K562 (cell line): Measurements from ENCODE around the gene MAP2K7. TPM values are rescaled to one million over a fixed set of nuclear protein-coding genes. Genes with fewer than 3 reads are reported as not detected.

ENCODE experiments used
- CBX3 ChIP-seq, 2 experiments: IDR thresholded peaks; 1 replicate in 1 of 2; 2 replicates in 1 of 2; pipeline ENCODE4 v1.6.1; 2012; ENCODE audit warnings: inconsistent platforms in 2 of 2, low read length in 2 of 2, borderline replicate concordance in 1 of 2, control low read depth in 1 of 2
- HMGN3 ChIP-seq: IDR thresholded peaks from 2 replicates; pipeline ENCODE4 v1.6.1; 2011; ENCODE audit warnings: borderline replicate concordance, low read depth, mild to moderate bottlenecking, mixed read lengths, low read length; ENCODE audit not compliant: insufficient read length; ENCODE audit errors: extremely low read depth
- NR2F6 ChIP-seq: fragments of 450-650 bp; formaldehyde crosslinking; IDR thresholded peaks from 2 replicates; pipeline ENCODE4 v1.4.0; 2020; ENCODE audit warnings: mild to moderate bottlenecking
- PRPF4 ChIP-seq: fragments of 200-400 bp; formaldehyde crosslinking; IDR thresholded peaks from one replicate; pipeline ENCODE4 v1.6.1; 2017; ENCODE audit warnings: low read length, low read depth, mild to moderate bottlenecking; ENCODE audit not compliant: insufficient read depth, poor library complexity, severe bottlenecking
- RBM25 ChIP-seq: fragments of 200-400 bp; formaldehyde crosslinking; IDR thresholded peaks from 2 replicates; pipeline ENCODE4 v1.6.1; 2018; ENCODE audit warnings: low read length, low read depth, moderate library complexity; ENCODE audit not compliant: severe bottlenecking
- RCOR1 ChIP-seq, 2 experiments: IDR thresholded peaks; 2 replicates each; pipeline ENCODE4 v1.6.1; 2012; ENCODE audit warnings: low read depth in 2 of 2, low read length in 2 of 2, borderline replicate concordance in 1 of 2, improper control_type of control experiment in 1 of 2
- SMARCA4 ChIP-seq: fragments of 450-650 bp; IDR thresholded peaks from 2 replicates; pipeline ENCODE4 v1.6.1; 2016
- TBL1XR1 ChIP-seq, 2 experiments: IDR thresholded peaks; 2 replicates each; pipeline ENCODE4 v1.6.1; 2012; ENCODE audit warnings: improper control_type of control experiment in 2 of 2, low read length in 2 of 2, mild to moderate bottlenecking in 1 of 2
- ZBTB7A ChIP-seq: IDR thresholded peaks from 2 replicates; pipeline ENCODE4 v1.6.1; 2011; ENCODE audit warnings: low read depth, mild to moderate bottlenecking, low read length, moderate library complexity, borderline replicate concordance; ENCODE audit not compliant: control insufficient read depth
- polyA plus RNA-seq, 8 experiments: library from polyadenylated mRNA; depleted of rRNA in 4 of 8; stranded (reverse) in 5 of 8; unstranded in 3 of 8; fragments of >200 nt; fragmentation: Nextera tagmentation in 2 of 8; fragmentation: Illumina TruSeq in 1 of 8; extraction: Ambion mirVana in 2 of 8; extraction: Trizol in 1 of 8; gene quantifications; 2 replicates each; pipeline versions ENCODE4 v1.2.1 to v1.2.3, GENCODE V29; 2011 to 2014; ENCODE audit warnings: inconsistent platforms in 1 of 8, missing spikeins in 1 of 8
- total RNA-seq, 7 experiments: library from RNA; depleted of rRNA in 6 of 7; stranded (reverse); fragments of >200 nt in 6 of 7; fragmentation: Illumina TruSeq in 2 of 7; extraction: Trizol in 2 of 7; gene quantifications; 2 replicates each; pipeline versions ENCODE4 v1.2.1 to v1.2.3, GENCODE V29; 2011 to 2021; ENCODE audit warnings: low replicate concordance in 1 of 7
- TF ChIP-seq, protein P1 (sequence below), 2 experiments: IDR thresholded peaks; 2 replicates each; pipeline ENCODE4 v1.6.1; 2011; ENCODE audit warnings: borderline replicate concordance in 1 of 2, control low read depth in 1 of 2, low read depth in 1 of 2, low read length in 1 of 2, mild to moderate bottlenecking in 1 of 2, mixed read lengths in 1 of 2, moderate library complexity in 1 of 2; ENCODE audit not compliant: insufficient read depth in 1 of 2, insufficient read length in 1 of 2, poor library complexity in 1 of 2, severe bottlenecking in 1 of 2; ENCODE audit errors: extremely low read depth in 1 of 2
- TF ChIP-seq, protein P2 (sequence below), 2 experiments: fragments of 450-650 bp; formaldehyde crosslinking in 1 of 2; IDR thresholded peaks; 2 replicates each; pipeline versions ENCODE4 v1.4.0 to v1.6.1; 2014 to 2020; ENCODE audit warnings: mild to moderate bottlenecking in 2 of 2, borderline replicate concordance in 1 of 2, low read depth in 1 of 2
- TF ChIP-seq, protein P3 (sequence below): sonication (generic); formaldehyde crosslinking; IDR thresholded peaks from 2 replicates; pipeline ENCODE4 v1.8.1; 2022; ENCODE audit warnings: missing genetic modification reagents

The MAP2K7 gene
- total and polyA plus RNA-seq, 9 of the 15 experiments (the other 6 are each of a cell fraction or from before 2014, with no cell fraction given) = 0.51 to 45.8 (median 14.1) TPM

DNA sequence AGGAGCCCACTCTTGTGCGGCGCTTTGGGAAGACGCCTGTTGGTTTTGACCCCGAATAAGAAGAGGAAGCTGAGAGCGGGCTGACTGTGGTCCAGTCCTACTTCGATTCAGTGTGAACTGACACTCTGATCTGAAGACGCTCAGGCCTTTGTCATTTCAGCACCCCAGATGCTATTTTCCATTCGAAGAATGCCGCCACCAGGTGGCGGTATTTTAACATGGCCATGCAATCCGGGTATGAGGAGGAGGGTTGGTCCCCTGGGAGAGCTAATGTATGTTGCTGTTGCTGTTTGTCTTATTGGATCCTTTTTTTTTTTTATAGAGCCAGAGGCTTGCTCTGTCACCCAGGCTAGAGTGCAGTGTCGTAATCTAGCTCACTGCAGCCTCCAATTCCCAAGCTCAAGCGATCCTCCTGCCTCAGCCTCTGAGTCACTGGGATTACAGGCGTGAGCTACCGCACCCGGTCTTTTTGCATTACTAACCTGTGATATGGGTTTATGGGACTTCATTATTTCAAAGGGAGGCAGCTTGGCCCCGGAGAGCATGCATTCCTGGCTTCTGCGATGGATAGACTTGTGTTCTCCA, 40.6 kb downstream of the MAP2K7 start (continued):
- TF ChIP-seq CBX3 (IDR thresholded peaks at IDR 0.05; ENCODE audit: borderline replicate concordance in 1 of 2, low read length in 2 of 2) (peak in 1 of 2 experiments; percentile 81; a peak in 1 of 3 replicates), RCOR1 (IDR thresholded peaks at IDR 0.05; ENCODE audit: borderline replicate concordance in 1 of 2, low read depth in 2 of 2, low read length in 2 of 2) (peak in 1 of 2 experiments; percentile 54; a peak in 1 of 4 replicates), HMGN3 (no peak), RBM25 (peak; percentile 20), ZBTB7A (0 out of 2 replicates have a peak, but pooled peaks have one; percentile 2), SMARCA4 (peak; percentile 56; the same call in 1 of the 2 replicates), PRPF4 (no peak), NR2F6 (CRISPR knock-in tag) (0 out of 2 replicates have a peak, but pooled peaks have one; percentile 37), TBL1XR1 (IDR thresholded peaks at IDR 0.05; ENCODE audit: low read length in 2 of 2) (0 out of 4 replicates have a peak, but pooled peaks of 1 of the 2 experiments have one; percentile 7)
- TF ChIP-seq, protein P1, sequence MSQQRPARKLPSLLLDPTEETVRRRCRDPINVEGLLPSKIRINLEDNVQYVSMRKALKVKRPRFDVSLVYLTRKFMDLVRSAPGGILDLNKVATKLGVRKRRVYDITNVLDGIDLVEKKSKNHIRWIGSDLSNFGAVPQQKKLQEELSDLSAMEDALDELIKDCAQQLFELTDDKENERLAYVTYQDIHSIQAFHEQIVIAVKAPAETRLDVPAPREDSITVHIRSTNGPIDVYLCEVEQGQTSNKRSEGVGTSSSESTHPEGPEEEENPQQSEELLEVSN (IDR thresholded peaks at IDR 0.05; ENCODE audit: borderline replicate concordance in 1 of 2, extremely low read depth in 1 of 2, insufficient read depth in 1 of 2, insufficient read length in 1 of 2, low read depth in 1 of 2, low read length in 1 of 2, poor library complexity in 1 of 2, severe bottlenecking in 1 of 2) = peak in 1 of 2 experiments; percentile 33
- TF ChIP-seq, protein P2, sequence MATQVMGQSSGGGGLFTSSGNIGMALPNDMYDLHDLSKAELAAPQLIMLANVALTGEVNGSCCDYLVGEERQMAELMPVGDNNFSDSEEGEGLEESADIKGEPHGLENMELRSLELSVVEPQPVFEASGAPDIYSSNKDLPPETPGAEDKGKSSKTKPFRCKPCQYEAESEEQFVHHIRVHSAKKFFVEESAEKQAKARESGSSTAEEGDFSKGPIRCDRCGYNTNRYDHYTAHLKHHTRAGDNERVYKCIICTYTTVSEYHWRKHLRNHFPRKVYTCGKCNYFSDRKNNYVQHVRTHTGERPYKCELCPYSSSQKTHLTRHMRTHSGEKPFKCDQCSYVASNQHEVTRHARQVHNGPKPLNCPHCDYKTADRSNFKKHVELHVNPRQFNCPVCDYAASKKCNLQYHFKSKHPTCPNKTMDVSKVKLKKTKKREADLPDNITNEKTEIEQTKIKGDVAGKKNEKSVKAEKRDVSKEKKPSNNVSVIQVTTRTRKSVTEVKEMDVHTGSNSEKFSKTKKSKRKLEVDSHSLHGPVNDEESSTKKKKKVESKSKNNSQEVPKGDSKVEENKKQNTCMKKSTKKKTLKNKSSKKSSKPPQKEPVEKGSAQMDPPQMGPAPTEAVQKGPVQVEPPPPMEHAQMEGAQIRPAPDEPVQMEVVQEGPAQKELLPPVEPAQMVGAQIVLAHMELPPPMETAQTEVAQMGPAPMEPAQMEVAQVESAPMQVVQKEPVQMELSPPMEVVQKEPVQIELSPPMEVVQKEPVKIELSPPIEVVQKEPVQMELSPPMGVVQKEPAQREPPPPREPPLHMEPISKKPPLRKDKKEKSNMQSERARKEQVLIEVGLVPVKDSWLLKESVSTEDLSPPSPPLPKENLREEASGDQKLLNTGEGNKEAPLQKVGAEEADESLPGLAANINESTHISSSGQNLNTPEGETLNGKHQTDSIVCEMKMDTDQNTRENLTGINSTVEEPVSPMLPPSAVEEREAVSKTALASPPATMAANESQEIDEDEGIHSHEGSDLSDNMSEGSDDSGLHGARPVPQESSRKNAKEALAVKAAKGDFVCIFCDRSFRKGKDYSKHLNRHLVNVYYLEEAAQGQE (IDR thresholded peaks at IDR 0.05; ENCODE audit: borderline replicate concordance) = peak; percentile 82
- TF ChIP-seq, protein P2 (CRISPR knock-in tag; IDR thresholded peaks at IDR 0.05; ENCODE audit: low read depth) = peak; percentile 82; the same call in 1 of the 2 replicates
- TF ChIP-seq, protein P3, sequence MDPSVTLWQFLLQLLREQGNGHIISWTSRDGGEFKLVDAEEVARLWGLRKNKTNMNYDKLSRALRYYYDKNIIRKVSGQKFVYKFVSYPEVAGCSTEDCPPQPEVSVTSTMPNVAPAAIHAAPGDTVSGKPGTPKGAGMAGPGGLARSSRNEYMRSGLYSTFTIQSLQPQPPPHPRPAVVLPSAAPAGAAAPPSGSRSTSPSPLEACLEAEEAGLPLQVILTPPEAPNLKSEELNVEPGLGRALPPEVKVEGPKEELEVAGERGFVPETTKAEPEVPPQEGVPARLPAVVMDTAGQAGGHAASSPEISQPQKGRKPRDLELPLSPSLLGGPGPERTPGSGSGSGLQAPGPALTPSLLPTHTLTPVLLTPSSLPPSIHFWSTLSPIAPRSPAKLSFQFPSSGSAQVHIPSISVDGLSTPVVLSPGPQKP = no peak
